Fibroblast of lung (primary cell): ENCODE data around the gene PTPRF. TPM values are rescaled to one million over a fixed set of nuclear protein-coding genes. Genes with fewer than 3 reads are reported as not detected.

Source experiments
- DNase-seq, 2 donors: peaks; one replicate each; pipeline versions ENCODE4 v3.0.0 to v3.0.0-alpha.2; 2010; ENCODE audit warnings: low read depth in 2 of 2
- H2AFZ ChIP-seq: 2 replicates; pipeline ENCODE4 v1.5.1; 2012; ENCODE audit warnings: low read length, control low read depth, inconsistent platforms
- H3K27ac ChIP-seq: 2 replicates; pipeline ENCODE4 v1.5.1; 2011; ENCODE audit warnings: low read length, control low read depth; ENCODE audit not compliant: insufficient read depth
- H3K27me3 ChIP-seq: 2 replicates; pipeline ENCODE4 v1.5.1; 2011; ENCODE audit warnings: mild to moderate bottlenecking, low read length; ENCODE audit not compliant: control insufficient read depth, insufficient read depth
- H3K36me3 ChIP-seq: 2 replicates; pipeline ENCODE4 v1.5.1; 2011; ENCODE audit warnings: low read length; ENCODE audit not compliant: control insufficient read depth, insufficient read depth
- H3K4me1 ChIP-seq: 2 replicates; pipeline ENCODE4 v1.5.1; 2011; ENCODE audit warnings: low read length; ENCODE audit not compliant: control insufficient read depth, insufficient read depth; ENCODE audit errors: extremely low read depth
- H3K4me2 ChIP-seq: 2 replicates; pipeline ENCODE4 v1.5.1; 2011; ENCODE audit warnings: low read length, control low read depth; ENCODE audit not compliant: insufficient read depth; ENCODE audit errors: extremely low read depth
- H3K4me3 ChIP-seq, 4 experiments: fragments of 200-600 bp in 1 of 4; sonication (generic) in 1 of 4; replicated peaks in 1 of 4; 2 replicates each; pipeline ENCODE4 v1.5.1; 2011 to 2016; ENCODE audit warnings: low read length in 4 of 4, low read depth in 3 of 4, mild to moderate bottlenecking in 3 of 4, control low read depth in 2 of 4, inconsistent platforms in 1 of 4, mixed read lengths in 1 of 4; ENCODE audit not compliant: insufficient read depth in 1 of 4; ENCODE audit errors: control extremely low read depth in 1 of 4
- H3K79me2 ChIP-seq: 2 replicates; pipeline ENCODE4 v1.5.1; 2012; ENCODE audit warnings: mild to moderate bottlenecking, low read length, inconsistent platforms; ENCODE audit not compliant: control insufficient read depth, insufficient read depth
- H3K9ac ChIP-seq: 2 replicates; pipeline ENCODE4 v1.5.1; 2011; ENCODE audit warnings: mild to moderate bottlenecking, low read length, control low read depth; ENCODE audit not compliant: insufficient read depth
- H3K9me3 ChIP-seq: 2 replicates; pipeline ENCODE4 v1.5.1; 2012; ENCODE audit warnings: low read depth, low read length; ENCODE audit not compliant: control insufficient read depth, insufficient read depth
- H4K20me1 ChIP-seq: 2 replicates; pipeline ENCODE4 v1.5.1; 2011; ENCODE audit warnings: low read length; ENCODE audit not compliant: control insufficient read depth, insufficient read depth; ENCODE audit errors: extremely low read depth
- EZH2 ChIP-seq: IDR thresholded peaks from 2 replicates; pipeline ENCODE4 v1.5.1; 2012; ENCODE audit warnings: low read length, control low read depth, mild to moderate bottlenecking; ENCODE audit errors: missing control alignments
- polyA plus RNA-seq, 2 donors: library from polyadenylated mRNA; depleted of rRNA in 1 of 2; stranded (reverse) in 1 of 2; unstranded in 1 of 2; fragments of >200 nt; gene quantifications; 2 replicates each; pipeline ENCODE4 v1.2.1, GENCODE V29; 2011 to 2012; ENCODE audit warnings: missing spikeins in 1 of 2
- total RNA-seq: library from RNA; depleted of rRNA; stranded (reverse); fragments of >200 nt; gene quantifications from 2 replicates; pipeline ENCODE4 v1.2.1, GENCODE V29; 2014
- TF ChIP-seq, protein P1 (sequence below), 2 donors: IDR thresholded peaks in 1 of 2; conservative IDR thresholded peaks in 1 of 2; 1 replicate in 1 of 2; 2 replicates in 1 of 2; pipeline ENCODE4 v1.5.1; 2011 to 2012; ENCODE audit warnings: low read length in 2 of 2, control low read depth in 1 of 2, inconsistent platforms in 1 of 2, low read depth in 1 of 2, mild to moderate bottlenecking in 1 of 2

Gene PTPRF
- total and polyA plus RNA-seq, 2 donors (not counting 1 experiment from before 2014, with no cell fraction given) = 45.2 to 52.0 TPM

GRCh38 chr1:43527111-43527878 lies 3.4 kb upstream of the PTPRF start:
- DNase-seq = no peak
- Histone ChIP-seq H3K9me3 (no peaks in the 10 kb centered on the region), H4K20me1 (no peaks in the 10 kb centered on the region), H3K4me3 (no peak overlapping the region), H3K4me2 (no peak overlapping the region), H3K27me3 (no peaks in the 10 kb centered on the region), H3K4me1 (peaks cover 10% of the 10 kb centered on the region), H3K9ac (no peak overlapping the region), H2AFZ (no peak overlapping the region), H3K36me3 (no peaks in the 10 kb centered on the region), H3K79me2 (no peaks in the 10 kb centered on the region), H3K27ac (no peak overlapping the region)
- TF ChIP-seq EZH2 = no peak
- TF ChIP-seq, protein P1, sequence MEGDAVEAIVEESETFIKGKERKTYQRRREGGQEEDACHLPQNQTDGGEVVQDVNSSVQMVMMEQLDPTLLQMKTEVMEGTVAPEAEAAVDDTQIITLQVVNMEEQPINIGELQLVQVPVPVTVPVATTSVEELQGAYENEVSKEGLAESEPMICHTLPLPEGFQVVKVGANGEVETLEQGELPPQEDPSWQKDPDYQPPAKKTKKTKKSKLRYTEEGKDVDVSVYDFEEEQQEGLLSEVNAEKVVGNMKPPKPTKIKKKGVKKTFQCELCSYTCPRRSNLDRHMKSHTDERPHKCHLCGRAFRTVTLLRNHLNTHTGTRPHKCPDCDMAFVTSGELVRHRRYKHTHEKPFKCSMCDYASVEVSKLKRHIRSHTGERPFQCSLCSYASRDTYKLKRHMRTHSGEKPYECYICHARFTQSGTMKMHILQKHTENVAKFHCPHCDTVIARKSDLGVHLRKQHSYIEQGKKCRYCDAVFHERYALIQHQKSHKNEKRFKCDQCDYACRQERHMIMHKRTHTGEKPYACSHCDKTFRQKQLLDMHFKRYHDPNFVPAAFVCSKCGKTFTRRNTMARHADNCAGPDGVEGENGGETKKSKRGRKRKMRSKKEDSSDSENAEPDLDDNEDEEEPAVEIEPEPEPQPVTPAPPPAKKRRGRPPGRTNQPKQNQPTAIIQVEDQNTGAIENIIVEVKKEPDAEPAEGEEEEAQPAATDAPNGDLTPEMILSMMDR (conservative IDR thresholded peaks at IDR 0.05 in 1 of 2, IDR thresholded peaks at IDR 0.05 in 1 of 2; ENCODE audit: low read depth in 1 of 2, low read length in 2 of 2) = no peak

- Histone ChIP-seq H2AFZ (no peak overlapping the region), H3K79me2 (peaks cover 1% of the 10 kb centered on the region), H3K4me2 (no peak overlapping the region), H3K9ac (no peak overlapping the region), H3K27ac (no peak overlapping the region), H3K4me1 (peaks cover 6% of the 10 kb centered on the region), H3K9me3 (no peaks in the 10 kb centered on the region), H3K36me3 (no peaks in the 10 kb centered on the region), H4K20me1 (no peaks in the 10 kb centered on the region), H3K27me3 (no peaks in the 10 kb centered on the region), H3K4me3 (no peak overlapping the region)
- TF ChIP-seq EZH2 = no peak
- TF ChIP-seq, protein P1 (conservative IDR thresholded peaks at IDR 0.05 in 1 of 2, IDR thresholded peaks at IDR 0.05 in 1 of 2; ENCODE audit: low read depth in 1 of 2, low read length in 2 of 2) = peak; percentile 96 to 97
- DNase-seq = peak; percentile 77 to 88
Observed at GRCh38 chr1:43529206-43529731, 1.4 kb upstream of the PTPRF start.

- peak overlapping the region; percentile 62 for H3K9ac ChIP-seq
- no peak for DNase-seq
- H3K4me1 ChIP-seq = peaks cover 6% of the 10 kb centered on the region
- no peak for TF ChIP-seq EZH2
- TF ChIP-seq, protein P1 (conservative IDR thresholded peaks at IDR 0.05 in 1 of 2, IDR thresholded peaks at IDR 0.05 in 1 of 2; ENCODE audit: low read depth in 1 of 2, low read length in 2 of 2) = no peak
- H4K20me1 ChIP-seq = no peaks in the 10 kb centered on the region
- H2AFZ ChIP-seq = peak overlapping the region; percentile 50
- H3K79me2 ChIP-seq = peaks cover 4% of the 10 kb centered on the region
- H3K4me3 ChIP-seq = peak overlapping the region; percentile 61 to 81 (median 67)
- no peaks in the 10 kb centered on the region for H3K27me3 ChIP-seq
- H3K36me3 ChIP-seq = no peaks in the 10 kb centered on the region
- H3K9me3 ChIP-seq = no peaks in the 10 kb centered on the region
- H3K4me2 ChIP-seq = peak overlapping the region; percentile 83
- no peak overlapping the region for H3K27ac ChIP-seq
Observed at GRCh38 chr1:43531107-43531905, 623 bp downstream of the PTPRF start.
